ENCODE data around the gene PROM1.

The PROM1 gene

GRCh38 chr4:16083241-16084191, at the start of gene PROM1:
Gene PROM1 (minus strand): TSS chr4:16084023. CDS start chr4:16075906, 8,117 bp downstream.
- peaks cover 24% of the 10 kb centered on the region for H3K27me3 ChIP-seq (ENCODE audit: low read depth, low read length)
- peaks cover 0 to 21% of the 10 kb centered on the region in 2 donors for H3K4me1 ChIP-seq (ENCODE audit: control insufficient read depth in 1 of 2, insufficient read depth in 2 of 2, low read length in 2 of 2)
- H3K36me3 ChIP-seq (ENCODE audit: control insufficient read depth in 1 of 2, insufficient read depth in 2 of 2, low read length in 2 of 2), result no peaks in the 10 kb centered on the region
- H3K9me3 ChIP-seq (ENCODE audit: control insufficient read depth in 1 of 2, low read length in 2 of 2), result peaks cover 3 to 8% of the 10 kb centered on the region in 2 donors
- peak within 1 kb of the TSS; percentile 57 to 73 for H3K4me3 ChIP-seq (ENCODE audit: low read depth in 1 of 2, low read length in 2 of 2)
- no peak within 1 kb of the TSS for H3K27ac ChIP-seq (ENCODE audit: low read length)

- H3K27me3 ChIP-seq (ENCODE audit: low read depth, low read length), result no peaks in the 10 kb centered on the region
- no peaks in the 10 kb centered on the region for H3K36me3 ChIP-seq (ENCODE audit: control insufficient read depth in 1 of 2, insufficient read depth in 2 of 2, low read length in 2 of 2)
- no peak overlapping the region for H3K4me3 ChIP-seq (ENCODE audit: low read depth in 1 of 2, low read length in 2 of 2)
- H3K9me3 ChIP-seq (ENCODE audit: control insufficient read depth in 1 of 2, low read length in 2 of 2), result peaks cover 0 to 4% of the 10 kb centered on the region in 2 donors
- no peaks in the 10 kb centered on the region for H3K4me1 ChIP-seq (ENCODE audit: control insufficient read depth in 1 of 2, insufficient read depth in 2 of 2, low read length in 2 of 2)
- no peak overlapping the region for H3K27ac ChIP-seq (ENCODE audit: low read length)
Measured at GRCh38 chr4:16133406-16133805, 49.6 kb upstream of the PROM1 start.

- H3K4me1 ChIP-seq (ENCODE audit: control insufficient read depth in 1 of 2, insufficient read depth in 2 of 2, low read length in 2 of 2), result no peaks in the 10 kb centered on the region
Measured at GRCh38 chr4:16131293-16131692, 47.5 kb upstream of the PROM1 start.

GRCh38 chr4:16129336-16129735, 45.5 kb upstream of the PROM1 start:
- Histone ChIP-seq H3K27ac (ENCODE audit: low read length) (no peak overlapping the region), H3K27me3 (ENCODE audit: low read depth, low read length) (no peaks in the 10 kb centered on the region), H3K36me3 (ENCODE audit: control insufficient read depth in 1 of 2, insufficient read depth in 2 of 2, low read length in 2 of 2) (no peaks in the 10 kb centered on the region)

More at GRCh38 chr4:16131293-16131692, 47.5 kb upstream of the PROM1 start:
- Histone ChIP-seq H3K9me3 (ENCODE audit: control insufficient read depth in 1 of 2, low read length in 2 of 2) (peaks cover 0 to 4% of the 10 kb centered on the region in 2 donors), H3K27ac (ENCODE audit: low read length) (no peak overlapping the region), H3K36me3 (ENCODE audit: control insufficient read depth in 1 of 2, insufficient read depth in 2 of 2, low read length in 2 of 2) (no peaks in the 10 kb centered on the region), H3K27me3 (ENCODE audit: low read depth, low read length) (no peaks in the 10 kb centered on the region), H3K4me3 (ENCODE audit: low read depth in 1 of 2, low read length in 2 of 2) (no peak overlapping the region)

GRCh38 chr4:16126714-16127113, 42.9 kb upstream of the PROM1 start:
- H3K27ac ChIP-seq (ENCODE audit: low read length), result no peak overlapping the region
- no peaks in the 10 kb centered on the region for H3K36me3 ChIP-seq (ENCODE audit: control insufficient read depth in 1 of 2, insufficient read depth in 2 of 2, low read length in 2 of 2)
- H3K4me3 ChIP-seq (ENCODE audit: low read depth in 1 of 2, low read length in 2 of 2), result no peak overlapping the region
- H3K9me3 ChIP-seq (ENCODE audit: control insufficient read depth in 1 of 2, low read length in 2 of 2), result no peaks in the 10 kb centered on the region
- H3K4me1 ChIP-seq (ENCODE audit: control insufficient read depth in 1 of 2, insufficient read depth in 2 of 2, low read length in 2 of 2), result no peaks in the 10 kb centered on the region
- no peaks in the 10 kb centered on the region for H3K27me3 ChIP-seq (ENCODE audit: low read depth, low read length)

More at GRCh38 chr4:16129336-16129735, 45.5 kb upstream of the PROM1 start:
- no peaks in the 10 kb centered on the region for H3K4me1 ChIP-seq (ENCODE audit: control insufficient read depth in 1 of 2, insufficient read depth in 2 of 2, low read length in 2 of 2)
- H3K9me3 ChIP-seq (ENCODE audit: control insufficient read depth in 1 of 2, low read length in 2 of 2), result no peaks in the 10 kb centered on the region
- H3K4me3 ChIP-seq (ENCODE audit: low read depth in 1 of 2, low read length in 2 of 2), result no peak overlapping the region

- Histone ChIP-seq H3K4me1 (ENCODE audit: control insufficient read depth in 1 of 2, insufficient read depth in 2 of 2, low read length in 2 of 2) (no peaks in the 10 kb centered on the region), H3K4me3 (ENCODE audit: low read depth in 1 of 2, low read length in 2 of 2) (no peak overlapping the region), H3K9me3 (ENCODE audit: control insufficient read depth in 1 of 2, low read length in 2 of 2) (no peaks in the 10 kb centered on the region), H3K27me3 (ENCODE audit: low read depth, low read length) (no peaks in the 10 kb centered on the region), H3K27ac (ENCODE audit: low read length) (no peak overlapping the region), H3K36me3 (ENCODE audit: control insufficient read depth in 1 of 2, insufficient read depth in 2 of 2, low read length in 2 of 2) (no peaks in the 10 kb centered on the region)
Measured at GRCh38 chr4:16125571-16126445, 42.0 kb upstream of the PROM1 start.

- H3K4me3 ChIP-seq (ENCODE audit: low read depth in 1 of 2, low read length in 2 of 2), result no peak overlapping the region
- no peaks in the 10 kb centered on the region for H3K4me1 ChIP-seq (ENCODE audit: control insufficient read depth in 1 of 2, insufficient read depth in 2 of 2, low read length in 2 of 2)
- no peak overlapping the region for H3K27ac ChIP-seq (ENCODE audit: low read length)
- H3K27me3 ChIP-seq (ENCODE audit: low read depth, low read length), result no peaks in the 10 kb centered on the region
- no peaks in the 10 kb centered on the region for H3K36me3 ChIP-seq (ENCODE audit: control insufficient read depth in 1 of 2, insufficient read depth in 2 of 2, low read length in 2 of 2)
- H3K9me3 ChIP-seq (ENCODE audit: control insufficient read depth in 1 of 2, low read length in 2 of 2), result no peaks in the 10 kb centered on the region
Measured at GRCh38 chr4:16124232-16124631, 40.4 kb upstream of the PROM1 start.

GRCh38 chr4:16123356-16124084, 39.7 kb upstream of the PROM1 start:
- no peaks in the 10 kb centered on the region for H3K27me3 ChIP-seq (ENCODE audit: low read depth, low read length)
- H3K4me1 ChIP-seq (ENCODE audit: control insufficient read depth in 1 of 2, insufficient read depth in 2 of 2, low read length in 2 of 2), result no peaks in the 10 kb centered on the region
- H3K4me3 ChIP-seq (ENCODE audit: low read depth in 1 of 2, low read length in 2 of 2), result no peak overlapping the region
- no peaks in the 10 kb centered on the region for H3K36me3 ChIP-seq (ENCODE audit: control insufficient read depth in 1 of 2, insufficient read depth in 2 of 2, low read length in 2 of 2)
- H3K27ac ChIP-seq (ENCODE audit: low read length), result no peak overlapping the region
- H3K9me3 ChIP-seq (ENCODE audit: control insufficient read depth in 1 of 2, low read length in 2 of 2), result no peaks in the 10 kb centered on the region

- H3K36me3 ChIP-seq (ENCODE audit: control insufficient read depth in 1 of 2, insufficient read depth in 2 of 2, low read length in 2 of 2), result no peaks in the 10 kb centered on the region
- no peak overlapping the region for H3K4me3 ChIP-seq (ENCODE audit: low read depth in 1 of 2, low read length in 2 of 2)
- no peak overlapping the region for H3K27ac ChIP-seq (ENCODE audit: low read length)
- H3K27me3 ChIP-seq (ENCODE audit: low read depth, low read length), result no peaks in the 10 kb centered on the region
- H3K9me3 ChIP-seq (ENCODE audit: control insufficient read depth in 1 of 2, low read length in 2 of 2), result no peaks in the 10 kb centered on the region
- H3K4me1 ChIP-seq (ENCODE audit: control insufficient read depth in 1 of 2, insufficient read depth in 2 of 2, low read length in 2 of 2), result no peaks in the 10 kb centered on the region
Measured at GRCh38 chr4:16122784-16123183, 39.0 kb upstream of the PROM1 start.

- Histone ChIP-seq H3K9me3 (ENCODE audit: control insufficient read depth in 1 of 2, low read length in 2 of 2) (no peaks in the 10 kb centered on the region), H3K27ac (ENCODE audit: low read length) (no peak overlapping the region)
Measured at GRCh38 chr4:16122308-16122711, 38.5 kb upstream of the PROM1 start.

GRCh38 chr4:16120720-16121119, 36.9 kb upstream of the PROM1 start:
- no peak overlapping the region for H3K27ac ChIP-seq (ENCODE audit: low read length)
- no peaks in the 10 kb centered on the region for H3K36me3 ChIP-seq (ENCODE audit: control insufficient read depth in 1 of 2, insufficient read depth in 2 of 2, low read length in 2 of 2)
- H3K4me1 ChIP-seq (ENCODE audit: control insufficient read depth in 1 of 2, insufficient read depth in 2 of 2, low read length in 2 of 2), result no peaks in the 10 kb centered on the region
- H3K9me3 ChIP-seq (ENCODE audit: control insufficient read depth in 1 of 2, low read length in 2 of 2), result no peaks in the 10 kb centered on the region
- no peaks in the 10 kb centered on the region for H3K27me3 ChIP-seq (ENCODE audit: low read depth, low read length)
- H3K4me3 ChIP-seq (ENCODE audit: low read depth in 1 of 2, low read length in 2 of 2), result no peak overlapping the region

More at GRCh38 chr4:16122308-16122711, 38.5 kb upstream of the PROM1 start:
- no peaks in the 10 kb centered on the region for H3K27me3 ChIP-seq (ENCODE audit: low read depth, low read length)
- no peaks in the 10 kb centered on the region for H3K4me1 ChIP-seq (ENCODE audit: control insufficient read depth in 1 of 2, insufficient read depth in 2 of 2, low read length in 2 of 2)
- H3K36me3 ChIP-seq (ENCODE audit: control insufficient read depth in 1 of 2, insufficient read depth in 2 of 2, low read length in 2 of 2), result no peaks in the 10 kb centered on the region
- H3K4me3 ChIP-seq (ENCODE audit: low read depth in 1 of 2, low read length in 2 of 2), result no peak overlapping the region
